ENCODE results near the gene PITX1.
"Not testable (repeated sequence)": the region's sequence is repeated elsewhere in the genome, so short reads cannot be mapped to it uniquely, and the experiment has no call there.

PITX1 gene

DNA sequence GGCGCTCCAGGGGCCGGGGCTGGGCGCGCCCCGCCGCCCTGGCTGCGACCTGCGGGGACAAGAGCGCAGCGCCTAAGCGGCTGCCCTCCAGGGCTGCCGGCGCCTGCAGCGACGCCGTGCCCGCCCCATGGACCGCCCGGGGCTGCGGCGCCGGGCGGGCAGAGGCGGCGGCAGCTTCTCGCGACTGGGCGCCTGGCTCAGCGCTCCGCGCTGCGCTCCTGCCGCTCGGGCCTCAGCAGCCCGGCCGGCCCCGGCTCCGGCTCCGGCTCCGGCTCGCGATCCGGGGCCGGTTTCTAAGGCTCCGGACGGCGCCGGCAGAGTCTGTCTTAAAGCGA is at the start of gene PITX1:
Gene PITX1, minus strand, starts transcription at position 328 of the 335 bp plus-strand sequence. CDS start 347 bp downstream, outside the sequence.
- no peak for DNase-seq (ENCODE audit: low read depth in 2 of 2)

DNA sequence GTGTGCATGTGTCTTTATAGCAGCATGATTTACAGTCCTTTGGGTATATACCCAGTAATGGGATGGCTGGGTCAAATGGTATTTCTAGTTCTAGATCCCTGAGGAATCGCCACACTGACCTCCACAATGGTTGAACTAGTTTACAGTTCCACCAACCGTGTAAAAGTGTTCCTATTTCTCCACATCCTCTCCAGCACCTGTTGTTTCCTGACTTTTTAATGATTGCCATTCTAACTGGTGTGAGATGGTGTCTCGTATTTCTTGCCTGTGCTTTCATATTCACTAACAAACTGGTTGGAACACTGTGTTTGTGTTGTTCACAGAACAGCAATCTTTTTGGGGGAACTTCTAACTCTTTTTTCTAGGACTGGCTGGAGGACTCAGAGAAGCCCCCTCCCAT is 49.3 kb upstream of the PITX1 start:
- DNase-seq (ENCODE audit: low read depth in 2 of 2) = not testable (repeated sequence)

DNA sequence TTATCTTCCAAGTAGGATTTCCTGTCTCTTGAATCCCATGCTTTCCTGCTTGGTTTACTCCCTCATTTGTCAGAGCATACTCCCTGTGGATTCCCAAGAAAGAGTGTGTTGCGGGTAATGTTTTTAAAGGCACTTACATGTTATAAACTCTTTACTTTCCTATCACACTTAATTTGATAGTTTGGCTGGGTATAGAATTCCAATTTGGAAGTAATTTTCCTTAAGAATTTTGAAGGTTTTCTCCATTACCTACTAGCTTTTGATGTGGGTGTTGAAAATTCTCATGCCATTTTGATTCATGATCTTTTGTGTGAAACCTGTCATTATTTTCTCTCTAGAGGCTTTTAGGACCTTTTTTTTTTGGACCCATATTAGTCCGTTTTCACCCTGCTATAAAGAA is 47.2 kb upstream of the PITX1 start:
- no peak for DNase-seq (ENCODE audit: low read depth in 2 of 2)

DNA sequence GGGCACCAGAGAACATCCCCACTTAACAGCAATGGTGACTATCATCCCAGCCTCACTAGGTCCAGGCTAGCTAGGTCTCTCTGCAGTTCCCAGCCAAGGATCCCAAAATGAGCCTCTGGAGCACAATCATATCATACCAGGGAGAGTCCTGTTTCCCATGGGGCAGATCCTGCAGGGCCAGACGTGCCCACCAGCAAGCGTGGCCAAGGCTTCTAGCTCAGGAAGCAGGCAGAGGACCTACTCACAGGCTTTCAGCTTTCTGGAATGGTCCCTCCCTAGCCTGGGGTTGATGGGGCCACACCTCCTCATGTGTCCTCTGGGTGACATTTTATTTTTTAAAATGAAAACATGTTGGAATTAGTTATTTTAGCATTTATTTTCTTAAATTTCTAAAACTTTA is 45.7 kb upstream of the PITX1 start:
- no peak for DNase-seq (ENCODE audit: low read depth in 2 of 2)

DNA sequence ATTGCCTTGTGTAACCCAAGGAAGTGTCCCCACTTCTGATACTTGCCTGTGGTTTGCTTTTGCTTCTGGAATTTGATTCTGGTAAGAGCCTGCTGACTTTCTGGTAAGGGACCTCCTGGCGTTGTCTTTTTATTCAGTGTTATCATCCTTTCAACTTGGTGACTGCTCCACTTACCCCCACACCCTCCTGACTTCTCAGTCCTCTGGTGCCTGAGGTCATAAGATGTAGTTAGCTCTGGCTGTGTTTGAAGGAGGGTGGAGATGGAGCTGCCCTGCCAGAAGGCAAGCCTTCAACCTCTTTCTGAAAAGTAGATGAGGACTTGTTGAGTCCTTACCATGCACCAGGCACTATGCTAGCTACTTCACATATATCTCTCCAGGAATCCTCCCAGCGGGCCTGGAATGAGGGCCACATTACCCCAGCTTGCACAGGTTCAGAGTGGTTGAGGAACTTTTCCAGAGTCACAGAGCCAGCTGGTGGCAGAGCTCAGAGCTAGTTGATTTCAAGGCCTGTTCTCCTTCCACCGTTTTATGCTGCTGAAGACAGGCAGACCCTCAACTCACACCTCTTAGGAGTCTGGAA is 45.2 kb upstream of the PITX1 start:
- DNase-seq (ENCODE audit: low read depth in 2 of 2) = no peak

DNA sequence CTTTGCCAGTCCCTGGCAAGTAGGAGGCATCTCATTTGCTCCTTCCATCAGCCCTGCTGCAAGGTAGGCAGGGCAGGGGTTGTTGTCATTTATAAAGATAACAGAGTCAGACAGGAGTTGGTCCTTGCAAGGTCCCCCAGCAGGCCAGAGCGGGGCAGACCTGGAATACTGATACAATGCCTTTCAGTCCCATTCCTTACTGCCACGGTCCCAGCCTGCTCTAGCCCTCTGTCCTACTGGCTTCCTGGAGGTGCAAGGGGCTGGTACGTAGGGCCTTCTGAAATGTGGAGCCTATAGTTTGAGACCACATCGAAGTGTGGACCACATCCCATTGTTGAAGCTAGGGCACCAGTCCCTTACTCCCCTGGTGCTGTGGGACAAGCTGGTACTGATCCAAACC is 42.8 kb upstream of the PITX1 start:
- no peak for DNase-seq (ENCODE audit: low read depth in 2 of 2)

DNA sequence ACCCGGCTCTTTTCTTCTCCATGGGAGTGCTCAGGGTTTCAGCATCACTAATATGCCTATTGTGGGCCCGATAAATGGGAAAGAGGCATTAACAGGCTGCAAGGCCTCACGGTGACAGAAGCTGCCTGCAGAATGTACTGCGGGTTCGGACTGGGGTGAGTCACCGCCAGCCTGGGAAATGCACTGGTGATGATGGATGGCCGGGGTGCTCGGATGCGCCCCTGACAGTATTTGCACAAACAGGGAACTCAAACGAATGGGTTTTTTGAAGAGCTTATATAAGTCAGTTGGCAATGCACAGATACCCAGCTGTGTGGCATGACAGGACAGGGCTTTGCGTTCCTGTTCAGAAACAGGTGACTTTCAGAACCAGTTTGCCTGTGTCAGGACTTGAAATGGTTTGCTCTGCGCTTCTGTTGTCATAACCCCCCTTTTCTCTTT is 42.0 kb upstream of the PITX1 start:
- no peak for DNase-seq (ENCODE audit: low read depth in 2 of 2)

DNA sequence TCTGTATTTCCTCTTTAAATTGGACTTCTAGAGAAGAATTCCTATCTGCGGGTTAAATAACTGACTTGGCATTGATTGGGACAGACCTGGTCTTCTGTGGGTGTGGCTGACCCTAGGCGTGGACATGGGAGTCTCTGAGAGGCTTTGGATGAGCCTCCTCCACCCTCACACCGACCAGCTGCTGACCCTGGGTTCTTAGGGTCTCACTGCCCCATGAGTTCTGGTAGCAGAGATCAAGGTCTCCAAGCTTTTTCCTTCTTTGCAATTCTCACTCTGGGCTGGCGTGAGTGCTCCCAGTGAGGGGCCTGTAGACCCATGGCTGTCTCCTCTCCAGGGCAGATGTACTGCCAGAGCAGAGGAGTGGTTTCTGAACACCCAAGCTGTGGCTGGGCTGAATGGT is 41.6 kb upstream of the PITX1 start:
- DNase-seq (ENCODE audit: low read depth in 2 of 2) = no peak

DNA sequence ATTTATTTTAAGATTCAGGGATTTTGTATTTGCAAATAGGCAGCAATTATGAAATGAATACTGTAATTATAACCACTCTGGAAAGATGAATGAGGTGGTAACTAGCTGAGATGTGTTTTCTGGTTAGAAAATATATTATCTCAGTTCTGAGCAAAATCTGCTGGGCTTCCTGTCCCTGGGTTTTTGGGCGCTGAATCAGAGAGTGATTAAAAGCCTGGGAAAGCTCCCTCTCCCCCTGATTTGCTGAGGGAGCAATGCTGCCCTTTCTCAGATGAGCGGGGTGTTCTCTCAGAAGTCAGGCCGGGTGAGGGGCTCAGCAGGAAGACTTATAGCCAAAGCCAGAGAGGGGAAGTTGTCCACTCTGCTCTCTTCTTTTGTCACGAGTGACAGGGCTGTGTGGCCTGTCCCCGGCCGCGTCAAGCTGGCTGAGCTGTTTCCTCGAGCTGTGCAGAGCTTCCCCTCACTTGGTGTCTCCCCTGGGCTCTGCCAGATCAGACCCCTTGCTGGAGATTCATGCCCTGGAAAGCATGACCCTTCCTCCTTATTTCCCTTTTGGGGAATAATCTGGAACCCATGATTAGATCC is 39.8 kb upstream of the PITX1 start:
- no peak for DNase-seq (ENCODE audit: low read depth in 2 of 2)

DNA sequence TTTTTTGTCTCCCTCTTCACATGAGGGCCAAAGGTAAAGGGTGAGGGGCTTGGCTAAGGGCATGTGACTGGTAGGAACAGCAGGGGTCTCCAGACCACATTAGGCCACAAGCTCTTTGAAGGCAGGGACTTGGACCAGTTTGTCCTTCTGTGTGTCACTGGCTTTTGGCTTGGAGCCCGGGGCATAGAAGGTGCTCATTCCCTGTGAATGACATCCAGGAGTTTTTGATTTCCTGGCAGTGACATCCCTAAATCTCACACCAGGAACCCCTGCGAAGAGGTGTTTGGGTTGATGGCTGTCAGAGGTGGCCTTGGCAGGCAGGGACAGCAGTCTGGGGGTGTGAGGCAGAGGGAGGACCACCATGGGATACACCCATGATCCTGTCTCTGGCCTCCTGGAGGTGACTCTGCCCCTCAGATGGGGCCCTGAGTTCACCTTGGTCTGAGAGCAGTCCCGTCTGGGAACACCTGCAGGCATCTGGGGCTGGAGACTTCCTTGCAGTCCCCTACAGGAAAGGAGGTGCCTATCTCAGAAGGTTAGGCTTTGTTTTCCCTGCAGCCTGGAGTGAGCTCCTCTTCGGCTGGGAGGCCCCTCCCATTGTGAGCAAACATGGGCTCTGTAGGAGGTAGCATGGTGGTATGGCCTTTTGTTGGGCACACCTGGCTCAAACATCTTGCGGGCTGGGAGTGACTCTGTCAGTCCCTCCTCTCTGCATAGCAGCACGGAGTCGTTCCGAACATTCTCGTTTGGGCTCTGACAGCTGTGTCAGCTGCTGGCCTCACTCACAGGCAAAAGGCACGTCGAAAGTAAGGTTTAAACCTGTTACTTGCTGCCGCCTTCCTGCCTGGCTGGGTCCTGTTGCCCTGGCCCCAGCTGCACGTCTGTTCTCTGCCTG is 38.6 kb upstream of the PITX1 start:
- DNase-seq (ENCODE audit: low read depth in 2 of 2) = no peak

DNA sequence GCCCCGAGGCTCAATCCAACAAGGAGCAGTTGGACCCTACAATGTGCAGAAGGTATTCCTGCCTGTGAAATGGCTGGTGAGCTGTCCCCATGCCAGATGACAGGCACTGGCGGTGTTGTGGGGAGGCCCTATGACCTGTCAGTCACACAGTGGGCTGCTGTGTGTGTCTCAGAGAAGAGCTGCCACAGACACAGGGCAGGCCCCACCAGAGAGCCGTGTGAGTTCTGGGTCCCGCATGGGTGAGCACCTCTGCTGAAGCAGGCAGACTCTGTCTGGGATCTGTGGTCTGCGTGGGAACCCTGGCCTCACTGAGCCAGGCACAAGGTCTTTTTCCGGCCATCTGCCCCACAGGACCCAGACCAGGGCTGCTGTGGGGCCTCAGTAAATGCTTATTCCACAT is 37.3 kb upstream of the PITX1 start:
- DNase-seq (ENCODE audit: low read depth in 2 of 2) = no peak

DNA sequence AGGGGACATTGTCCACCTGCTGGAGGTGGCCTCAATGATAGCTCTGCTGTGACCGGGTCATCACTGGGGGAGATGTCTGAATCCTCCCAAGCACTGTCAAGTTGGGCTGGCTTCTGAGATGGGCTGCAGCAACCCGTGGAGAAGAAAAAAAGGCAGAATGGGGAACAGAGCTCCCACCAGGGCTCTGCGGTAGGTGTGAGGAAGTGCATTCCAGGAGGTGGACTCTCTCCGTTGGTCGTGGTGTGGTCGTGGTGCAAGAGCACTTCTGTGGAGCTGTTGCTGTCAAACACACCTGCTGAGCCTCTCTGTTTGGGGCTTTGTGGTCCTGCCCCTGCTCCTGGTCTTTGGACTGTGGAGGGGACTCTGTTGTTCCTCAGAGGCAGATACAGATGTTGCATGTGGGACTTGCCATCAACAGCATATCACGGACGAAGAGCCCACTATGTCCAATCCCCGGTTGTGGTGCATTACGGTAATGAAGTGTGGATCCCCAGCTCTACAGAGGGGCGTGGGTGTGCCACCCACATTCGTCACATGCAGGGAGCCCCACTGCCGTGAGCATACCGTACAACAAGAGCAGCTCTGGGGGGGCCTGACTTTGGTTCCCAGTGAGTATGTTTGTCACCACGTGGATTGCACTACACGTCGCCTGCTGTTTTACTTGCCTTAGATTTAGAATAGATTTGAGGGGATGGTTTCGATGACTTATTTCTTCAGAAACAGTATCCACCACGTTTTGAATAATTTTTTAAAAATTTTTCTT is 36.0 kb upstream of the PITX1 start:
- DNase-seq (ENCODE audit: low read depth in 2 of 2) = no peak

DNA sequence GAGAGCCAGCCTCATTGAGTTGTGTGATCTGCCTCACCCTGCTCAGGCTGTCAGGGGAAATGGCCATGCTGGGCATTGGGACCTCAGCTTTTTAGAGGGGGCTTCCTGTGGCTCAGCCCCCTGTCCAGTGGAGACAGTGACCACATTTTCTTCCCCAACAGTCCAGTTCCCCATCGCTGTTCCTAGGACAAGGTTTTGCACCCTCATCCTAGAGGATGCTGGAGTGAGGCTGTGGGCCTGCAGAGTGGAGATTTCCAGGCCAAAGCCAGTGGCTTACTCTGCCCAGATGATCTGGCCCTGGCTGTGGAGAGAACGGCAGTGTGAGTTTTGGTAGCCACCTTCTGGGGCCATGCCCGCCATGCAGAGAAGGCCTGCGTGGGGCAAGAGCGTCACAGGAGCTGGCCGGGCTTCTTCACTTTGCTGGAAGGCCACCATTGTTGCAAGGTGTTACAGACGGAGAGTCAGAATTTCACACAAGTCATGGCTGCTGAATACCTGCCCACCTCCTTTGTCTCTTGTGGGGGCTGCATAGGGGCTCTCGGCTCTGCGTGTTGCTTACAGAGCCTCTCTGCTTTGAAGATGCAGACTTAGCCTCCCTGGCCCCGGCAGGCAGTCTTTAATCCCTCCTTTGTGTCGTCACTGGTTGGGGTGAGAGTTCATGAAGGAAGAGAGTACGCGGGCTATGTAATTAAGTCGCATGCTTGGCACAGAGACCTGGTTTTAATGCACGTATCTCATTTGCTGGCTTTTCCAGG is 35.2 kb upstream of the PITX1 start:
- DNase-seq (ENCODE audit: low read depth in 2 of 2) = no peak

DNA sequence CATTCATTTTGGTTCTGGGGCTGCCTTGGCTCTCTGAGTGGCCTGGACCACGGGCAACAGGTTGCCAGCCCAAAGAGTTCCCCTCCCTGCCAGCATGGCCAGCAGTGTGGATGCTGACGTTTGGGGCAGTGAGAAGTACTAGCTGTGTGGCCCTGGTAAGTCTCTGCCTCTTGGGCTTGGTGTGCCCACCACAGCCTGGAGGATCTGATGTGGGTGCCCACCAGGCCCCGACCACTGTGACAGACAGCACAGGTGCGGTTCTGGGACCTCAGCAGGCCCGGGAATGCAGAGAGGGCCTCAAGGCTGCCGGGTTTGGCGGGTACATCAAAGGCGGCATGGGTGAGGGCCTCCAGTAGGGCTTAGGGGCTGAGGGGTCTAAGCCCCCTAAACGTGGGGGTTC is 33.6 kb upstream of the PITX1 start:
- no peak for DNase-seq (ENCODE audit: low read depth in 2 of 2)

DNA sequence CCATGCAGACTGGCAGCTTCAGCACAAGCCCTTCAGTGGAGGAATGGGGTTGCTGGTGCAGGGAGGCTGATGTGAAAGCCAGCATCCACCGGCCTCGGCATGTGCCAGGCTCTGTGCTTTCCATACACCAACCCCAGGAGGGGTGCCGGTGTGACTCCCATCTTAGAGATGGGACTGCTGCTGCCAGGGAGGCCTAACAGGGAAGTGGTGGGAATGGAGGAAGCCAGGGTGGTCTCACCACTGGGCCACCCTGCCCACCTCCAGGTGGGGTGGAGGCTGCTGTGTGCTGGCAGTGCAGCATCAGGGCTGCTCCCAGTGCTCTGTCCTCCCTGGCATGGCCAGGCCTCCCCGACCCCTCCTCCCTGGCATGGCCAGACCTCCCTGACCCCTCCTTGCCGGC is 32.8 kb upstream of the PITX1 start:
- DNase-seq (ENCODE audit: low read depth in 2 of 2) = no peak

DNA sequence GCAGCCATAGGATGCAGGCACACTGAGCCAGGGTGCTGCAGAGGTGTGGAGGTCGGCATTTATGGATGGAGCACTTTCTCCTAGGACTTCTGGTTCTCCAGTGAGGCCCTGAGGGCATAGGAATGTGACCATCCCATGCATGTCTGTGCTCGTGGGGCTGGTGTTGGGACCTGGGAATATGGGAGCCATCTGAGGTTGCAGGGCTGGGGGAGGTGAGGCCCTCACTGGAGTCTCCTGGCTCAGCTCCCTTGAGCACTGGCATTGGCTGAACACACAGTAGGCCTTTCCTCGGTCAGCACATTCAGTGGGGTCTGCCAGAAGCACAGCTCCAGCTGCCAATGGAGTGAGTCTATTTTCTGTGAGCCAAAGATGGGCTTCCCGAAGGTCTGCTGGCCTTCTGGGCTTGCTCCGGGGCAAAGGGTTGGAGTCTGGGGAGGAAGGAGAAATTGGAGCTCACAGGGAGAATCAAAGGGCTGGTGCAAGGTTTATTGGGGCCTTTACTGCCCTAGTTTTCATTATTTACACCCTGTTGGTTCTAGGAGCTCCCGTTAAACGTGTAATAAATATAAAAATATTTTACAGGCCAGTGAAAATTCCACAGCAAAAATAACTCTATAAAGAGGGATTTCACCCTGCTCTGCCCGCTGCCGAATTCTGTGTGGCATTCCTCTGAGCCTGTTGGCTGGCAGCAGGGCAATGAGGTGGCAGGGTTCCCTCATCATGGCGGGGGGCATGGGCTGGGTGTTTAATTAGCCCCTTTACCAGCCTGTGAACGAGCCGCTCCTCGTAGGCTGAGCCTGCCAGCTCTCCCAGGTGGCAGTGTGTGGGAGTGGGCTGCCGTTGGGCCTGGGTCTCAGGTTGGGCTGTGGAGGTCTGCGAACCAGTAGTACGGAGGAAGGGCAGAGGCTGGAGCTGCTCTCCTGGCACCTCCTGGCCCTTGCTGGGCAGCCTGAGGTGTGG is 31.6 kb upstream of the PITX1 start:
- no peak for DNase-seq (ENCODE audit: low read depth in 2 of 2)

DNA sequence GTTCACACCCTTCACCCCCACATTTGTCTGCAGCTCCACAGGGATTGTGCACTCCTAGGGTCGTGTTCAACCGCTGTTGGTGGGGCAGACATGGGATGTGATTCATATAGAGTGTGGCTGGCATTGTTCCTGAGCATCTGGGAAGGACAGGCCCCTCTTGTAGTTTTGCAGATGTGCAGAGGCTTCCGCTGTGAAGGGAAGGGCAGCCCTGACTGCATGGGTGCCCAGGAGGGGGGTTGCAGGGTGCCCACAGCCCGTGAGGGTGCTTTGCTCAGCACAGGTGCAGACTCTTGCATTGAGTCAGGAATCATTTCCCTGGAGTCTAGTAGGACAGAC is 30.2 kb upstream of the PITX1 start:
- DNase-seq (ENCODE audit: low read depth in 2 of 2) = no peak

DNA sequence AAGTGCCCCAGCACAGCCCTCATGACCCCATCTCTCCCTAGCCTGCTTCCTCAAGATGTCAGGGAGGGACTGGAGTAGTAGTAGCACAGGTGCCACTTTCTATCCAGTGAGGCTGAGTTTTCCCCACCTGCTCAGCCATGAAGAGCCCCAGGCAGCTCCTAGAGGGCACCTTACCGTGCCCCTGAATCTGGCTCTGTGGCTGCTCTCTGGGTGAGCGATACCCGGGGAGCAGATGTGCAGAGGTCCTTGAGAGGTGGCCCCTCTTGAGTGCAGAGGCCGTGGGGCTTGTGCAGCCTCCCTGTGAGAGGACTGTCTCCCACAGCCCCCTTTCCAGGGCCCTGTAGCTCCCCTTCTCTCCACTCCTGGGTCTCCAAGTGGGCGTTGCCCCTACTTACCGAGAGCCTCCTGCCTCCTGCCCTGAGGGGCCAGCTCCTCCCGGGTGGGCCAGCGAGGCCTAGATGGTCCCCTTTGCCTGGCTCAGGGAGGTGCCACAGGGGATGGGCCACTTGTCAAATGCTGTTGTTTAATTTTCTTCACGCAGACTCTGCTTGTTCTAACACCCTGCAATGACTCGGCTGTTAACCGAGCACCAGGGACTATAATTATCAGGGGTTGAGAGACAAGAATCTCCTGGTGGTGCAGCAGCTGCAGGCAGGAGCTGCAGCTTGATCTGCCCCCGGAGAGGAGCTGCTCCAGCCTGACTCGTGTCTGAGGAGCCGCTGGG is 29.6 kb upstream of the PITX1 start:
- no peak for DNase-seq (ENCODE audit: low read depth in 2 of 2)

DNA sequence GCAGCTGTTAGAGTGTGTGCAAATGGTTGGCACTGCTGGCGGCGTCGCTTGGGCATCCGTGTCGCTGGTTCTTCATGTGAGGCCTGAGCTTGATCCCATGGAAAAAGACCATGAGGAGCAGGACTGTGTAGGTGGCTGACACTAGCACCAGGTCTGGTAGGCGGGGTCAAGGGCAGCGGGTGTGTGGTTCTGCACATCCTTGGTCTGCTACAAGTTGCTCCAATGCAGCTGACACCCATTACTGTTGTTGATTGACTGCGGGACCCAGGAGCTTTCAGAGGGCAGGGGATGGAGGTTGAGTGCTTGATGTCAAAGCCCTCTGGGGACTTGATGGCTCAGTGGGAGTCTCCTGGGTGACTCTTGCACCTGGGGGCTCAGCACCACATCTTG is 29.0 kb upstream of the PITX1 start:
- no peak for DNase-seq (ENCODE audit: low read depth in 2 of 2)

All from stimulated activated CD4-positive, alpha-beta T cell treated with anti-CD3 and anti-CD28 coated beads, Interleukin-1b, Interleukin-23, amount 100 ng/mL, for 4 hours (primary cell).